Fibroblast of lung (primary cell): ENCODE results near the gene NODAL. TPM values are rescaled to one million over a fixed set of nuclear protein-coding genes. Genes with fewer than 3 reads are reported as not detected.

Experiments
- DNase-seq, 2 donors: peaks; one replicate each; pipeline versions ENCODE4 v3.0.0 to v3.0.0-alpha.2; 2010; ENCODE audit warnings: low read depth in 2 of 2
- H2AFZ ChIP-seq: 2 replicates; pipeline ENCODE4 v1.5.1; 2012; ENCODE audit warnings: low read length, control low read depth, inconsistent platforms
- H3K27ac ChIP-seq: 2 replicates; pipeline ENCODE4 v1.5.1; 2011; ENCODE audit warnings: low read length, control low read depth; ENCODE audit not compliant: insufficient read depth
- H3K27me3 ChIP-seq: 2 replicates; pipeline ENCODE4 v1.5.1; 2011; ENCODE audit warnings: mild to moderate bottlenecking, low read length; ENCODE audit not compliant: control insufficient read depth, insufficient read depth
- H3K36me3 ChIP-seq: 2 replicates; pipeline ENCODE4 v1.5.1; 2011; ENCODE audit warnings: low read length; ENCODE audit not compliant: control insufficient read depth, insufficient read depth
- H3K4me1 ChIP-seq: 2 replicates; pipeline ENCODE4 v1.5.1; 2011; ENCODE audit warnings: low read length; ENCODE audit not compliant: control insufficient read depth, insufficient read depth; ENCODE audit errors: extremely low read depth
- H3K4me2 ChIP-seq: 2 replicates; pipeline ENCODE4 v1.5.1; 2011; ENCODE audit warnings: low read length, control low read depth; ENCODE audit not compliant: insufficient read depth; ENCODE audit errors: extremely low read depth
- H3K4me3 ChIP-seq, 4 experiments: fragments of 200-600 bp in 1 of 4; sonication (generic) in 1 of 4; replicated peaks in 1 of 4; 2 replicates each; pipeline ENCODE4 v1.5.1; 2011 to 2016; ENCODE audit warnings: low read length in 4 of 4, low read depth in 3 of 4, mild to moderate bottlenecking in 3 of 4, control low read depth in 2 of 4, inconsistent platforms in 1 of 4, mixed read lengths in 1 of 4; ENCODE audit not compliant: insufficient read depth in 1 of 4; ENCODE audit errors: control extremely low read depth in 1 of 4
- H3K79me2 ChIP-seq: 2 replicates; pipeline ENCODE4 v1.5.1; 2012; ENCODE audit warnings: mild to moderate bottlenecking, low read length, inconsistent platforms; ENCODE audit not compliant: control insufficient read depth, insufficient read depth
- H3K9ac ChIP-seq: 2 replicates; pipeline ENCODE4 v1.5.1; 2011; ENCODE audit warnings: mild to moderate bottlenecking, low read length, control low read depth; ENCODE audit not compliant: insufficient read depth
- H3K9me3 ChIP-seq: 2 replicates; pipeline ENCODE4 v1.5.1; 2012; ENCODE audit warnings: low read depth, low read length; ENCODE audit not compliant: control insufficient read depth, insufficient read depth
- H4K20me1 ChIP-seq: 2 replicates; pipeline ENCODE4 v1.5.1; 2011; ENCODE audit warnings: low read length; ENCODE audit not compliant: control insufficient read depth, insufficient read depth; ENCODE audit errors: extremely low read depth
- EZH2 ChIP-seq: IDR thresholded peaks from 2 replicates; pipeline ENCODE4 v1.5.1; 2012; ENCODE audit warnings: low read length, control low read depth, mild to moderate bottlenecking; ENCODE audit errors: missing control alignments
- polyA plus RNA-seq, 2 donors: library from polyadenylated mRNA; depleted of rRNA in 1 of 2; stranded (reverse) in 1 of 2; unstranded in 1 of 2; fragments of >200 nt; gene quantifications; 2 replicates each; pipeline ENCODE4 v1.2.1, GENCODE V29; 2011 to 2012; ENCODE audit warnings: missing spikeins in 1 of 2
- total RNA-seq: library from RNA; depleted of rRNA; stranded (reverse); fragments of >200 nt; gene quantifications from 2 replicates; pipeline ENCODE4 v1.2.1, GENCODE V29; 2014
- TF ChIP-seq, protein P1 (sequence below), 2 donors: IDR thresholded peaks in 1 of 2; conservative IDR thresholded peaks in 1 of 2; 1 replicate in 1 of 2; 2 replicates in 1 of 2; pipeline ENCODE4 v1.5.1; 2011 to 2012; ENCODE audit warnings: low read length in 2 of 2, control low read depth in 1 of 2, inconsistent platforms in 1 of 2, low read depth in 1 of 2, mild to moderate bottlenecking in 1 of 2

The NODAL gene
- total and polyA plus RNA-seq, 2 donors (not counting 1 experiment from before 2014, with no cell fraction given), result not detected

GRCh38 chr10:70448236-70448635 is 6.8 kb upstream of the NODAL start:
- peaks cover 3% of the 10 kb centered on the region for H3K27me3 ChIP-seq
- no peak for TF ChIP-seq EZH2
- TF ChIP-seq, protein P1, sequence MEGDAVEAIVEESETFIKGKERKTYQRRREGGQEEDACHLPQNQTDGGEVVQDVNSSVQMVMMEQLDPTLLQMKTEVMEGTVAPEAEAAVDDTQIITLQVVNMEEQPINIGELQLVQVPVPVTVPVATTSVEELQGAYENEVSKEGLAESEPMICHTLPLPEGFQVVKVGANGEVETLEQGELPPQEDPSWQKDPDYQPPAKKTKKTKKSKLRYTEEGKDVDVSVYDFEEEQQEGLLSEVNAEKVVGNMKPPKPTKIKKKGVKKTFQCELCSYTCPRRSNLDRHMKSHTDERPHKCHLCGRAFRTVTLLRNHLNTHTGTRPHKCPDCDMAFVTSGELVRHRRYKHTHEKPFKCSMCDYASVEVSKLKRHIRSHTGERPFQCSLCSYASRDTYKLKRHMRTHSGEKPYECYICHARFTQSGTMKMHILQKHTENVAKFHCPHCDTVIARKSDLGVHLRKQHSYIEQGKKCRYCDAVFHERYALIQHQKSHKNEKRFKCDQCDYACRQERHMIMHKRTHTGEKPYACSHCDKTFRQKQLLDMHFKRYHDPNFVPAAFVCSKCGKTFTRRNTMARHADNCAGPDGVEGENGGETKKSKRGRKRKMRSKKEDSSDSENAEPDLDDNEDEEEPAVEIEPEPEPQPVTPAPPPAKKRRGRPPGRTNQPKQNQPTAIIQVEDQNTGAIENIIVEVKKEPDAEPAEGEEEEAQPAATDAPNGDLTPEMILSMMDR (conservative IDR thresholded peaks at IDR 0.05 in 1 of 2, IDR thresholded peaks at IDR 0.05 in 1 of 2; ENCODE audit: low read depth in 1 of 2, low read length in 2 of 2), result no peak
- peaks cover 4% of the 10 kb centered on the region for H3K4me1 ChIP-seq
- H3K27ac ChIP-seq, result no peak overlapping the region
- no peaks in the 10 kb centered on the region for H3K79me2 ChIP-seq
- no peak overlapping the region for H2AFZ ChIP-seq
- H3K4me3 ChIP-seq, result no peak overlapping the region
- no peaks in the 10 kb centered on the region for H3K9me3 ChIP-seq
- no peaks in the 10 kb centered on the region for H3K36me3 ChIP-seq
- DNase-seq, result peak in 1 of 2 donors; percentile 26
- no peaks in the 10 kb centered on the region for H4K20me1 ChIP-seq
- no peak overlapping the region for H3K9ac ChIP-seq
- no peak overlapping the region for H3K4me2 ChIP-seq

- no peaks in the 10 kb centered on the region for H3K79me2 ChIP-seq
- peak; percentile 85 to 90 for DNase-seq
- H3K9ac ChIP-seq, result no peak overlapping the region
Observed at GRCh38 chr10:70445718-70446657, 4.5 kb upstream of the NODAL start.

GRCh38 chr10:70444744-70445143 is 3.3 kb upstream of the NODAL start:
- Histone ChIP-seq H3K9me3 (no peaks in the 10 kb centered on the region), H2AFZ (no peak overlapping the region), H3K4me2 (no peak overlapping the region), H3K79me2 (no peaks in the 10 kb centered on the region), H3K4me1 (peaks cover 4% of the 10 kb centered on the region), H3K36me3 (no peaks in the 10 kb centered on the region), H4K20me1 (no peaks in the 10 kb centered on the region), H3K4me3 (no peak overlapping the region), H3K27me3 (peaks cover 33% of the 10 kb centered on the region), H3K9ac (no peak overlapping the region), H3K27ac (no peak overlapping the region)
- no peak for DNase-seq
- TF ChIP-seq EZH2, result no peak
- TF ChIP-seq, protein P1 (conservative IDR thresholded peaks at IDR 0.05 in 1 of 2, IDR thresholded peaks at IDR 0.05 in 1 of 2; ENCODE audit: low read depth in 1 of 2, low read length in 2 of 2), result no peak

More at GRCh38 chr10:70445718-70446657, 4.5 kb upstream of the NODAL start:
- Histone ChIP-seq H3K4me2 (no peak overlapping the region), H3K9me3 (no peaks in the 10 kb centered on the region), H3K4me1 (peaks cover 4% of the 10 kb centered on the region), H3K4me3 (no peak overlapping the region), H4K20me1 (no peaks in the 10 kb centered on the region), H3K36me3 (no peaks in the 10 kb centered on the region), H3K27ac (no peak overlapping the region), H2AFZ (no peak overlapping the region), H3K27me3 (peaks cover 23% of the 10 kb centered on the region)
- no peak for TF ChIP-seq EZH2
- TF ChIP-seq, protein P1 (conservative IDR thresholded peaks at IDR 0.05 in 1 of 2, IDR thresholded peaks at IDR 0.05 in 1 of 2; ENCODE audit: low read depth in 1 of 2, low read length in 2 of 2), result no peak
